Measurements from ENCODE around the gene FUT1. TPM values are rescaled to one million over a fixed set of nuclear protein-coding genes. Genes with fewer than 3 reads are reported as not detected.
"Not testable (repeated sequence)": the region's sequence is repeated elsewhere in the genome, so short reads cannot be mapped to it uniquely, and the experiment has no call there.

Gene FUT1
- polyA plus RNA-seq, 12 donors = 0.95 to 1.7 (median 1.4) TPM; not detected in 2

DNA sequence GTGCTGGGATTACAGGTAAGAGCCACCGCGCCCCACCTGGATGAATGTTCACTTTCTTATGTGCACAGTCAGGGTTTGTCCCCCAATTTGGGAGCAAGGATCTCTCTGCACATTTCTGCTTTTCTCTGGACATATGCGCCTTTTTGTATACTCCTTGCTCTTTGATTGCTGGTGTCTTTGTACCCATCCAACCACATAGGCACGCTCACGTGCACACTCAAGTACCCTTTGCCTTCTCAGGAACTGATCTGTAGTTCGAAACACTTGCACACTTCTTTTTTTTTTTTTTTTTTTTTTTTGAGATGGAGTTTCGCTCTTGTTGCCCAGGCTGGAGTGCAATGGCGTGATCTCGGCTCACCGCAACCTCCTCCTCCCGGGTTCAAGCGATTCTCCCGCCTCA lies 34.3 kb downstream of the FUT1 start:
- DNase-seq = not testable (repeated sequence)

DNA sequence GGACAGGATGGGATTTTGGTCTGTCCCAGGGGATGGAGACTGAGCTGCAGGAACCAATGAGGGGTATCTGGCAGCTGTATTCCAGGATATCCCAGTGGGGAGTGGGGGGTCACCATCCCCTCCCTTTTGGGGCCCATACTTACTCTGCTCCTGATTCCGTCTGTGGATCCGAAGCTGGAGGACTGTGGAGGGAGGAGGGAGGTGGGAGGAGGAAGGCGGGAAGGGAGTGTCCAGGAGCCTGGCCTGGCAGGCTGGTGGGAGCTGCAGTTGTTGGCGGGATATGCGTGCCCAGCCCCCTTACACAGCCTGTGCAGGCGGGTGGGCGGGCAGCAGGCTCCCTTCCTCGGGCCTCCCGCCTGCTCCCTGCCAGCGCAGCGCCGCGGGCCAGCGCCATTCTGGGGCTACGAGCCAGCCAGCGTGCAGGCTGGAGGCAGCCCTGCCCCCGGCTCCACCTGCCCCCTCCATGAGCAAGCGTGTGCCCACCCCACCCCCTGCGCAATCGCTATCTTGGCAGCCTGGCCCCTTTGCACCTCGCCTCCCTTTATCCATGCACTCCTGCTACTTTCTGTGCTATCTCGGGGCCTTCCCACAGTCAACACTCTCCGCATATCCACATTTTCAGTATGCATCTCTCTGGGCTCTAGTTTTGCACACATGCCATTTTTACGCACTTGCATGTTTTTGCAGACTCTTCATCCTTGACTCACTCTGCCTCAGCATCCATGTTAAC lies 35.7 kb downstream of the FUT1 start:
- DNase-seq = peak; percentile 83

DNA sequence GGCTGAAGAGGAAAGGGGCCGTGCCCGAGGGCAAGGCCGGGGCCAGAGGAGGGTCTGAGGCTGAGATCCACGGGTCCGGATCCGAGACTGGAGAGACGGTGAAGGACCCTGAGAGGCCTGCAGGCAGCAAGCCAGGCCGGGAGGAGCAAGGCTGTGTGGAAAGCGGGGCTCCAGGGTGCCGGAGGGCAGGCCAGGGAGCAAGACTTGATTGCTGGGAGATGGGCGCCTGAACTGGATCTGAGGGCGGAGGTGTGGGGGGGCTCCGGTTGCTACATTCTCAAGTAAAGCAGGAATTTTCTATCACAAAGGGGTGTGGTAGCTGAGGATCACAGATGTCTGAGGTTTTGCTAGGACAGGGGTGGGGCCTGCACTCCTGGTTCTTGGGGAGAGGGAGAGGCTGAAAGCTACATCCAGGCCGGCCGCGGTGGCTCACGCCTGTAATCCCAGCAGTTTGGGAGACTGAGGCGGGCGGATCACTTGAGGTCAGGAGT lies 36.7 kb downstream of the FUT1 start:
- DNase-seq = no peak

DNA sequence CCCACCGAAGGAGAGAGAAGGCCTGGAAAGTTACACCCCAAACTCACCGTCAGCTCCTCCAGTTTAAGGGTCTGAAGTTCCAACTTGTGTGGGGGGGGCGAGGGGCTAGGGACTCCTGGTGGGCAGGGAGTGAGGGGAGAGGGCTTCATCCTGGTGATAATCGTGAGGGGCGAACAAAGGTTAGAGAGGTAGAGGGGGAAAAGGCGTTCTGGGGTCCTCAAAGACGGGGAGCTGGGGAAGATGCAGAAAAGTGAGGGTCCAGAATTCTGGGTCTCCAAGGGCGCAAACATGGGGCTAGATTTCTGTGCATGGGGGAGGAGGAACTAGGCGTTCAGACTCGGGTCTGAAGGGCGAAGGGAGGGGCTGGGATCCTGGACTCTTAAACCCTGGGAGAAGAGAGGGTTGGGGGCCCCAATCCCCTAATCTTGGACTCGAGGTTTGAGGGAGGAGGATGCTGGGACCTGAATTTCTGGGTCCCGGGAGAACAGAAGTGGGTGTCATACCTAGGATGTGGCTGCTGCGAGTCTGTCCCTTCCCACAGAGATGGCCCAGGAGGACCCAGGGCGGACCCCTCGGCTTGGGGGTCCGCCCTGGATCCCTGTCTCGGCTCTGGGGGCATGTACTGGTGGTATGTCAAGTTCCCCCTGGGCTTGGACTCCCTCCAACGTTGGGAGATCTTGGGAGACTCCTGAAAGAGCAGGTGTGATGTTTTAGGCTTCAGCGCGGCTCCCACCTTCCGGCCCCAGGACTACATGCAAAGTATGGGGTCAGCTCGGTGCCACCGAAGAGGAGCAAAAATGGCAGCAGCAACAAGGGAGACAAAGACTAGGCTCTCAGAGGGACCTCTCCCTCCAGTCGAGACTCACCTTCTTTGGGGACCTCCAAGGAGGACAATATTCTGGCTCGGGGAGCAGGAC lies 37.4 kb downstream of the FUT1 start:
- DNase-seq = no peak

DNA sequence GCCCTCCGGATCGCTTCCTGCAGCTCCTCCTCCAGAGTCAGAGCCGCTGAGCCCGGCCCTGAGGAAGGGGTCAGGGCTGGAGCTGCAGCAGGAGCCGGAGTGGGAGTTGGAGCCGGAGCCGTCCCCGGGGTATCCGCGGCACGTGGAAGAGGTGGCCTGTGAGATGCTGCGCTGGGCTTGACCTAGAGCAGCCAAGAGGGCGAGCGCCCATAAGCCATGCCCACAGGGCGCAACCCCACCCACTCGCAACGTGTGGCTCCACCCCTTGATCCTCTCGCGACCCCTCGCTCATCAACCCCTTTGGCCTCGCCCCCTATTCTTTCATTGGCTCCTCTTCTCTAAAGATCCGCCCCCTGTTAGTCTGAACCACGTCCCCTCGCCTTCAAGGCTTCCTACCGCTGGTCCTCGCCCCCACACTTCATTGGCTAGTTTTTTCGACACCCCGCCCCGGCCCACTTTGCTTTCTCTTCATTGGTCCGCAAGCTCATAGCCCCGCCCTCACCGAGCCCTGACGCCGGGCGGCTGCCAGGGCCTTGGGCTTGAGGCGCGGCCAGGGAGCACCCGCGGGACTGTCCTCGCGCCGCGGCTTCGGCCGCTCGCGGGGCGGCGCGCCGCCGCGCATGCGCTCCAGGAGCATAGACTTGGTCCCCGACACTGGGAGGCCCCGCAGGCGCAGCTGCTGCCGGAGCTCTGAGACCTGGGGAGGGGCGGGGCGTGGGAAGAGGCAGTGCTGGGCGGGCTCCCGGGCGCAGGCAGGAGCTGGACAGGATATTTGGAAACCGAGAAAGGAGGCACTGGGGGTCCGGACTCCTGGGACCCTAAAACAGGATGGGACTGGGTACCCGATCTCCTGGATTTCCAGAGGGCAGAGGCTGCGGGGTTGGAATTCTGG lies 38.3 kb downstream of the FUT1 start:
- DNase-seq = peak; percentile 99

DNA sequence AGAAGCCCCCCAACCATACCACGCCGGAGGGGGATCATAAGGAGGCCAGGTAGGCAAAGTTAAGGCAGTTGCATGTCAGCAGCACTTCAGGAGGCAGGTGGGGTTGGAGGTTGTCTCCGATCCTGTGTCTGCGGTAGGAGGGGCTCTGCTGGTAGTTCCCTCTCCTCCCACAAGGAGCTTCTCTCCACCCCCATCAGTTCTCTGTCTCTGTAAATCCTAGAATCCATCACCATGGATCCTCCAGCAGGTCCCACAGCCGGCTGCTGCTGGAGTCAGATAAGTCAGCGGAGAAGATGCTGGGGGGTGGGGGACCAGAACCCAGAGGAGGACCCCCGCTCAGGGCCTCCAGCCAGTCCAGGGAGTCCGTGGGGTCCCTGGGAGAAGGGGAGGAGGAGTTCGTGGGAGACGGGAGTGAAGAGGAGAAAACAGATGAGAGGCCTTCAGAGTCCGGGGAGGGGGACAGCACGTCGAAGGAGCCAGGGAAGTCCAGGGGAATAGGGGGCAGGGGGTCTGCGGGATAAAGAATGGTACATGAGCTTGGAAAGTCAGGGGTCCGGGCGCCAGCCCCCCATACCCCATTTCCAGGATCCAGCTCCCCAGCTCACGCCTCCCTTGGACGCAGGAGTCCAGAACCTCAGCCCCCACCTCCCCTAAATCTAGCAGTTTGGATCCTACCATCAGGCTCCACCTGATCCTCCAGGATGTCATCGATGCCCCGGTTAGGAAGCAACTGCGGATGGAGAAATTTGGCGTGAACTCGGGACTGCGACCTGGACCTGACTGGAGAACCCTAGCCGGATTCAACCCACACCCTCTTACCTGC lies 39.2 kb downstream of the FUT1 start:
- no peak for DNase-seq

DNA sequence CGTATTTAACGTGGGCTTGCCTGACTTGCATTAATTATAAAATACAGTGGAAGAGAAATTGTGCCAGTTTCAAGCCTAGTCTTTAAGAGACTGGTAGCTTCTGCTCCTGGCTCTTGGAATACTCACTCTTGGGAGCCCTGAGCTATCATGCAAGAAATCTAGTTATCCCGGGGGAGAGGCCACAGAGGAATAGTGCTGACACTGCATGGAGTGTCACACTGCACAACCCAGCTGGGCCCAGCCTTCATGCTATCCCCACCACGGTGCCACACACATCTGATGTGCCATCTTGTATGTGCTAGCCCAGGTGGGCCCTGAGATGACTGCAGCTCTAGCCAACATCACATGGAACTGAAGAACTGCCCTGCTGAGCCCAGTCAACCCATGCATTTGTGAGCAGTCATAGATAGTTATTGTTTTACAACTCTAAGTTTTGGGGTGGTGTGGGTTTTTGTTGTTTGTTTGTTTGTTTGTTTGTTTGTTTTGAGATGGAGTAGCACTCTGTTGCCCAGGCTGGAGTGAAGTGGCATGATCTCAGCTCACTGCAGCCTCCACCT lies 41.3 kb downstream of the FUT1 start:
- no peak for DNase-seq

DNA sequence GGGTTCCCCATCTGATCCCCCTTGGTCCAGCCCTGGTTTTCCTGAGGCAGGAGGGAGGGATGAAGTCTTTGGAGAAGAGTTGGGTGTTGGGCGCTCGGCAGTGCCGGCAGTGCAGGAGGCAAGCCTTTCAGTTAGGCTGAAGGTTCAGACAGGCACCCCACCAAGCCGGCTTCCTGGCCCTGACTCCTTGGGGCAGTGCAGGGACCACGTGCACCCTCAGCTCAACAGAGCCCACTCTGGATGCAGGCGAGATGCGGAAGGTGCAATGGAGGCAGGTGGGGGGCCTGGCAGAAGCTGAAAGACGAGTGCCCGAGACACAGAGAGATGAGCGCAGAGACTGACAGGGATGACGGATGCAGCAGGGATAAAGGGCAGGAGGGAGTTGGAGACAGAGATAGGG lies 44.0 kb downstream of the FUT1 start:
- DNase-seq = no peak

DNA sequence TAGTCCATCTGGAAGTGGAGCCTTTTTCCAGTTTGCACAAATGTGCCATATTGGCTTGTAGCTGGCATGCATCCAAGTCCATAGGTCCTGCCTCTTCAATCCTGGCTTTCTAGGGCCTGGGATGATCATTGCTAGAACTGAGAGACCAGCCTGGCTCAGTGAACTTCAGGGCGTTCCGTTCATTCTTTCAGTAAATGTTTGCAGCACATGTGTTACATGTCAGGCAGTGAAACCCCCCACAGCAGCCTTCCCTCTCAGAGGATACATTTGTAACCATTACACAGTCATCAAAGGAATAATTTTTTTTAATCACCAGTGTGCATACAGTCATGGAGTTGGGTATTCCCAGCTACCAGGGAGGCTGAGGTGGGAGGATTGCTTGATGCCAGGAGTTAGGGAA lies 47.0 kb downstream of the FUT1 start:
- no peak for DNase-seq

DNA sequence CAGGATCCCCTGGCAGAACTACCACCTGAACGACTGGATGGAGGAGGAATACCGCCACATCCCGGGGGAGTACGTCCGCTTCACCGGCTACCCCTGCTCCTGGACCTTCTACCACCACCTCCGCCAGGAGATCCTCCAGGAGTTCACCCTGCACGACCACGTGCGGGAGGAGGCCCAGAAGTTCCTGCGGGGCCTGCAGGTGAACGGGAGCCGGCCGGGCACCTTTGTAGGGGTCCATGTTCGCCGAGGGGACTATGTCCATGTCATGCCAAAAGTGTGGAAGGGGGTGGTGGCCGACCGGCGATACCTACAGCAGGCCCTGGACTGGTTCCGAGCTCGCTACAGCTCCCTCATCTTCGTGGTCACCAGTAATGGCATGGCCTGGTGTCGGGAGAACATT lies 49.1 kb downstream of the FUT1 start:
- no peak for DNase-seq

DNA sequence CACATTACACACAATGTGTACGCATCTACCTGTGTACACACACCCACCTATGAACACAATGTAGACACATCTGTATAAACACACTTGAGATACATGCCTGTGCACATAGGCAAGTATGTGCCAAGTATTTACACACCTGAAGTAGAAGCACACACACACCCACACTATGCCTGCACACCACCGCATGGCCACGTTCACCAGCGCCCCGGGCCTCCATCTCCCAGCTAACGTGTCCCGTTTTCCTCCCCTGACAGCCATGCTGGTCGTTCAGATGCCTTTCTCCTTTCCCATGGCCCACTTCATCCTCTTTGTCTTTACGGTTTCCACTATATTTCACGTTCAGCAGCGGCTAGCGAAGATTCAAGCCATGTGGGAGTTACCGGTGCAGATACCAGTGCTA lies 49.7 kb downstream of the FUT1 start:
- DNase-seq = no peak

DNA sequence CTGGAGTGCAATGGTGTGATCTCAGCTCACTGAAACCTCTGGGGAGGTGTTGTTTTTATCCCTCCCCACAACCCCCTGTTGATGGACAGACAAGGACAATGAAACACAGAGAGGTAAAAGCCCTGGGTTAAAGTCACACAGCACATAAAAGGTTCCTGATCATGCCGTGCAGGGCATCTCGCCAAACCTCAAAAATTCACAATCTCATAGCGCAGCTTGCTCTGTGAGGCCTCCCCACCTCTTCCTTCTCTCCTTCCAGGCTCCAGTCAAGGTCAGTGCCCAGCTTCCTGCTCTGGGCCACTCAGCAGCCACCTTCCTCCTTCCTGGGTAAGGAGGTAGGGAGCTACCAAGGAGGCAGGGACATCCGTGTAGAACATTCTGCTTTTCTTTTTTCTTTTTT lies 54.4 kb downstream of the FUT1 start:
- no peak for DNase-seq

Other genes with a start within 250 kb of the FUT1 start
- gene LMTK3, start 240.8 kb downstream of the FUT1 start, polyA plus RNA-seq (ENCODE audit: insufficient read length in 12 of 12) = 1 to 10 TPM in 1 of 12 donors, under 1 TPM in 7, not detected in 4; 0.07 to 1.9 (median 0.12) TPM
- gene SULT2B1, start 200.5 kb downstream of the FUT1 start, polyA plus RNA-seq (ENCODE audit: insufficient read length in 12 of 12) = 10 to 100 TPM in 1 of 12 donors, 1 to 10 TPM in 2, under 1 TPM in 5, not detected in 4; 0.13 to 13.1 (median 0.31) TPM
- under 1 TPM in 1 of 12 donors, not detected in 11; 0.57 TPM for gene SPACA4, start 145.9 kb downstream of the FUT1 start, polyA plus RNA-seq (ENCODE audit: insufficient read length in 12 of 12)
- gene FAM83E, start 137.6 kb downstream of the FUT1 start, polyA plus RNA-seq (ENCODE audit: insufficient read length in 12 of 12) = 10 to 100 TPM in 1 of 12 donors, 1 to 10 TPM in 2, under 1 TPM in 4, not detected in 5; 0.09 to 18.2 (median 0.46) TPM
- 1,000 to 10,000 TPM; 1,133 to 1,917 (median 1,470) TPM for gene RPL18, start 133.5 kb downstream of the FUT1 start, polyA plus RNA-seq (ENCODE audit: insufficient read length in 12 of 12)
- 10 to 100 TPM in 2 of 12 donors, 1 to 10 TPM in 9, not detected in 1; 5.5 to 27.2 (median 7.2) TPM for gene SPHK2, start 133.1 kb downstream of the FUT1 start, polyA plus RNA-seq (ENCODE audit: insufficient read length in 12 of 12)
- 10 to 100 TPM in 3 of 12 donors, 1 to 10 TPM in 8, not detected in 1; 3.7 to 11.3 (median 5.3) TPM for gene DBP, start 115.3 kb downstream of the FUT1 start, polyA plus RNA-seq (ENCODE audit: insufficient read length in 12 of 12)
- gene CA11, start 106.5 kb downstream of the FUT1 start, polyA plus RNA-seq (ENCODE audit: insufficient read length in 12 of 12) = 10 to 100 TPM in 6 of 12 donors, 1 to 10 TPM in 5, not detected in 1; 5.8 to 20.9 (median 10.5) TPM
- 1 to 10 TPM in 6 of 12 donors, under 1 TPM in 4, not detected in 2; 0.56 to 2.2 (median 1.2) TPM for gene NTN5, start 79.6 kb downstream of the FUT1 start, polyA plus RNA-seq (ENCODE audit: insufficient read length in 12 of 12)
- gene FUT2, start 56.7 kb downstream of the FUT1 start, polyA plus RNA-seq (ENCODE audit: insufficient read length in 12 of 12) = 1 to 10 TPM in 1 of 12 donors, under 1 TPM in 9, not detected in 2; 0.34 to 1.2 (median 0.73) TPM
- 100 to 1,000 TPM in 5 of 12 donors, 10 to 100 TPM in 6, not detected in 1; 56.7 to 184 (median 98.5) TPM for gene MAMSTR, start 32.9 kb downstream of the FUT1 start, polyA plus RNA-seq (ENCODE audit: insufficient read length in 12 of 12)
- 10 to 100 TPM in 11 of 12 donors, not detected in 1; 15.1 to 39.6 (median 22.0) TPM for gene RASIP1, start 12.0 kb downstream of the FUT1 start, polyA plus RNA-seq (ENCODE audit: insufficient read length in 12 of 12)
- 1 to 10 TPM in 5 of 12 donors, under 1 TPM in 5, not detected in 2; 0.43 to 2.2 (median 1.1) TPM for gene IZUMO1, start 5.7 kb downstream of the FUT1 start, polyA plus RNA-seq (ENCODE audit: insufficient read length in 12 of 12)
- gene FGF21, start 2.9 kb upstream of the FUT1 start, polyA plus RNA-seq (ENCODE audit: insufficient read length in 12 of 12) = not detected
- gene BCAT2, start 58.4 kb upstream of the FUT1 start, polyA plus RNA-seq (ENCODE audit: insufficient read length in 12 of 12) = 10 to 100 TPM in 11 of 12 donors, not detected in 1; 17.4 to 25.4 (median 20.7) TPM
- gene HSD17B14, start 83.8 kb upstream of the FUT1 start, polyA plus RNA-seq (ENCODE audit: insufficient read length in 12 of 12) = 1 to 10 TPM in 10 of 12 donors, not detected in 2; 2.5 to 4.8 (median 3.1) TPM
- gene PLEKHA4, start 116.0 kb upstream of the FUT1 start, polyA plus RNA-seq (ENCODE audit: insufficient read length in 12 of 12) = 10 to 100 TPM in 11 of 12 donors, not detected in 1; 24.6 to 41.2 (median 30.4) TPM
- gene PPP1R15A, start 119.8 kb upstream of the FUT1 start, polyA plus RNA-seq (ENCODE audit: insufficient read length in 12 of 12) = 100 to 1,000 TPM in 1 of 12 donors, 10 to 100 TPM in 10, not detected in 1; 36.2 to 100 (median 59.0) TPM
- under 1 TPM in 7 of 12 donors, not detected in 5; 0.09 to 0.83 (median 0.14) TPM for gene TULP2, start 146.1 kb upstream of the FUT1 start, polyA plus RNA-seq (ENCODE audit: insufficient read length in 12 of 12)
- gene NUCB1, start 147.7 kb upstream of the FUT1 start, polyA plus RNA-seq (ENCODE audit: insufficient read length in 12 of 12) = 100 to 1,000 TPM in 11 of 12 donors, not detected in 1; 114 to 175 (median 139) TPM
- under 1 TPM in 9 of 12 donors, not detected in 3; 0.14 to 0.68 (median 0.37) TPM for gene DHDH, start 181.1 kb upstream of the FUT1 start, polyA plus RNA-seq (ENCODE audit: insufficient read length in 12 of 12)
- gene BAX, start 202.2 kb upstream of the FUT1 start, polyA plus RNA-seq (ENCODE audit: insufficient read length in 12 of 12) = 10 to 100 TPM in 11 of 12 donors, not detected in 1; 28.4 to 50.9 (median 34.7) TPM
- gene FTL, start 212.7 kb upstream of the FUT1 start, polyA plus RNA-seq (ENCODE audit: insufficient read length in 12 of 12) = 1,000 to 10,000 TPM in 1 of 12 donors, 100 to 1,000 TPM in 10, not detected in 1; 466 to 1,078 (median 553) TPM
- gene GYS1, start 240.7 kb upstream of the FUT1 start, polyA plus RNA-seq (ENCODE audit: insufficient read length in 12 of 12) = 100 to 1,000 TPM in 1 of 12 donors, 10 to 100 TPM in 10, not detected in 1; 51.4 to 109 (median 87.1) TPM
- 10 to 100 TPM in 11 of 12 donors, not detected in 1; 43.6 to 61.1 (median 49.2) TPM for gene RUVBL2, start 241.2 kb upstream of the FUT1 start, polyA plus RNA-seq (ENCODE audit: insufficient read length in 12 of 12)